K562 (cell line): Measurements from ENCODE around the gene KCNQ2. TPM values are rescaled to one million over a fixed set of nuclear protein-coding genes. Genes with fewer than 3 reads are reported as not detected.

Source experiments
- ATAC-seq: fragments of 200-7000 bp; cut with Tn5 transposase; 3 replicates; pipeline ENCODE4 v1.9.1; 2020; ENCODE audit warnings: moderate library complexity
- BruUV-seq: library from RNA; stranded (reverse); fragments of 400-500 nt; replicated peaks from 2 replicates; lab custom pipeline; 2021; lab: Mats Ljungman, UMichigan
- CTCF ChIA-PET: fragments of 300-600 bp; formaldehyde crosslinking; extraction: SDS; loops from one replicate; lab custom pipeline; 2021; ENCODE audit warnings: low intra/inter-chr PET ratio; lab: Yijun Ruan, JAX
- POLR2A ChIA-PET: fragments of 300-600, 350-650 bp; sonication (Branson Sonifier 250); formaldehyde crosslinking; extraction: SDS; loops from one replicate; lab custom pipeline; 2021; ENCODE audit warnings: antibody characterized with exemption, inconsistent platforms; lab: Yijun Ruan, JAX
- DNase-seq, 4 experiments: peaks; one replicate each; pipeline versions ENCODE4 v3.0.0 to v3.0.0-alpha.2; 2011 to 2018; ENCODE audit warnings: low spot score in 3 of 4, mixed read lengths in 3 of 4; ENCODE audit errors: extremely low read depth in 1 of 4
- FAIRE-seq: peaks from 2 replicates; lab custom pipeline; 2011; peaks lifted over from hg19 to GRCh38; lab: Jason Lieb, UNC
- H2AFZ ChIP-seq: 2 replicates; pipeline ENCODE4 v1.6.0; 2011; ENCODE audit warnings: low read depth, low read length, control low read depth, inconsistent platforms
- H3K27ac ChIP-seq: fragments of 200-600 bp; 3 replicates; pipeline ENCODE4 v1.8.0; 2011; ENCODE audit warnings: low read depth, mild to moderate bottlenecking, control low read depth, inconsistent platforms, low read length, moderate library complexity, mixed read lengths; ENCODE audit errors: extremely low read depth
- H3K27me3 ChIP-seq, 2 experiments: fragments of 300-600 bp in 1 of 2; 2 replicates in 1 of 2; 3 replicates in 1 of 2; pipeline versions ENCODE4 v1.6.0 to v1.8.0; 2011; ENCODE audit warnings: inconsistent platforms in 2 of 2, low read length in 2 of 2, mild to moderate bottlenecking in 1 of 2, mixed read lengths in 1 of 2, moderate library complexity in 1 of 2; ENCODE audit not compliant: control insufficient read depth in 2 of 2, insufficient read depth in 2 of 2
- H3K36me3 ChIP-seq: fragments of 300-600 bp; 3 replicates; pipeline ENCODE4 v1.8.0; 2011; ENCODE audit warnings: mild to moderate bottlenecking, low read length, inconsistent platforms; ENCODE audit not compliant: control insufficient read depth, insufficient read depth
- H3K4me1 ChIP-seq, 2 experiments: fragments of 200-600 bp in 1 of 2; replicated peaks in 1 of 2; 2 replicates in 1 of 2; 3 replicates in 1 of 2; pipeline versions ENCODE4 v1.5.1 to v1.8.0; 2011; ENCODE audit warnings: inconsistent platforms in 2 of 2, low read length in 2 of 2, mild to moderate bottlenecking in 1 of 2, mixed read lengths in 1 of 2, moderate library complexity in 1 of 2; ENCODE audit not compliant: control insufficient read depth in 2 of 2, insufficient read depth in 2 of 2
- H3K4me2 ChIP-seq: 2 replicates; pipeline ENCODE4 v1.6.1; 2011; ENCODE audit warnings: low read length, control low read depth, inconsistent platforms, mixed read lengths; ENCODE audit not compliant: insufficient read depth
- H3K4me3 ChIP-seq: fragments of 200-600 bp; sonication (generic), shearing (Covaris generic); 2 replicates; pipeline ENCODE4 v1.5.1; 2016; ENCODE audit warnings: control low read depth, inconsistent platforms
- H3K79me2 ChIP-seq: fragments of 200-600 bp; 3 replicates; pipeline ENCODE4 v1.8.0; 2011; ENCODE audit warnings: low read length, inconsistent platforms; ENCODE audit not compliant: control insufficient read depth, insufficient read depth
- H3K9ac ChIP-seq, 2 experiments: 2 replicates each; pipeline versions ENCODE4 v1.6.0 to v1.6.1; 2011; ENCODE audit warnings: low read depth in 2 of 2, low read length in 2 of 2, control low read depth in 1 of 2, inconsistent platforms in 1 of 2, mild to moderate bottlenecking in 1 of 2, mixed read lengths in 1 of 2; ENCODE audit not compliant: insufficient read depth in 1 of 2
- H3K9me1 ChIP-seq: one replicate; pipeline ENCODE4 v1.6.0; 2011; ENCODE audit warnings: inconsistent platforms, mild to moderate bottlenecking, low read length, moderate library complexity; ENCODE audit not compliant: control insufficient read depth, insufficient read depth
- H3K9me3 ChIP-seq: replicated peaks from 2 replicates; pipeline ENCODE4 v1.5.1; 2011; ENCODE audit warnings: low read depth, low read length, inconsistent platforms; ENCODE audit not compliant: control insufficient read depth, insufficient read depth
- H4K20me1 ChIP-seq: replicated peaks from 2 replicates; pipeline ENCODE4 v1.6.1; 2011; ENCODE audit warnings: low read length, inconsistent platforms, mixed read lengths; ENCODE audit not compliant: control insufficient read depth, insufficient read depth
- BCOR ChIP-seq: fragments of 450-650 bp; IDR thresholded peaks from 2 replicates; pipeline ENCODE4 v1.6.1; 2016
- CHD7 ChIP-seq: fragments of 200-600 bp; sonication (generic); IDR thresholded peaks from one replicate; pipeline ENCODE4 v1.6.1; 2012; ENCODE audit warnings: mild to moderate bottlenecking, low read depth, low read length, inconsistent platforms
- EP400 ChIP-seq: fragments of 450-650 bp; IDR thresholded peaks from 2 replicates; pipeline ENCODE4 v1.6.1; 2017; ENCODE audit warnings: antibody characterized with exemption, mild to moderate bottlenecking, moderate library complexity
- TFAP4 ChIP-seq: sonication (generic); formaldehyde crosslinking; IDR thresholded peaks from 2 replicates; pipeline ENCODE4 v1.8.0; 2022; ENCODE audit warnings: missing genetic modification reagents, mild to moderate bottlenecking, moderate library complexity, borderline replicate concordance
- ZFP36 ChIP-seq: fragments of 150-350 bp; IDR thresholded peaks from 2 replicates; pipeline ENCODE4 v1.6.1; 2018; ENCODE audit warnings: low read length, low read depth; ENCODE audit not compliant: partially characterized antibody
- WGBS: fragments of 100-300 bp; shearing (Covaris generic); methylation state at CpG from one replicate; pipeline ENCODE4 v1.1.6; 2016; ENCODE audit warnings: low coverage, mixed read lengths; ENCODE audit not compliant: insufficient coverage; ENCODE audit errors: missing lambda C conversion rate; 5-methylcytosine and 5-hydroxymethylcytosine counted together
- in situ Hi-C: fragments of 300-500 bp; cut with MboI; formaldehyde crosslinking; loops from 4 replicates; pipeline ENCODE4 v1.15.0; 2018; ENCODE audit warnings: inconsistent platforms, mixed read lengths
- intact Hi-C: fragments of 100-400 bp; cut with micrococcal nuclease; formaldehyde crosslinking; loops from 2 replicates; pipeline ENCODE4 v1.14.2; 2022
- polyA plus RNA-seq, 8 experiments: library from polyadenylated mRNA; depleted of rRNA in 4 of 8; stranded (reverse) in 5 of 8; unstranded in 3 of 8; fragments of >200 nt; fragmentation: Nextera tagmentation in 2 of 8; fragmentation: Illumina TruSeq in 1 of 8; extraction: Ambion mirVana in 2 of 8; extraction: Trizol in 1 of 8; gene quantifications; 2 replicates each; pipeline versions ENCODE4 v1.2.1 to v1.2.3, GENCODE V29; 2011 to 2014; ENCODE audit warnings: inconsistent platforms in 1 of 8, missing spikeins in 1 of 8
- total RNA-seq, 7 experiments: library from RNA; depleted of rRNA in 6 of 7; stranded (reverse); fragments of >200 nt in 6 of 7; fragmentation: Illumina TruSeq in 2 of 7; extraction: Trizol in 2 of 7; gene quantifications; 2 replicates each; pipeline versions ENCODE4 v1.2.1 to v1.2.3, GENCODE V29; 2011 to 2021; ENCODE audit warnings: low replicate concordance in 1 of 7
- TF ChIP-seq, protein P1 (sequence below): sonication (generic); formaldehyde crosslinking; IDR thresholded peaks from 2 replicates; pipeline ENCODE4 v1.8.0; 2022; ENCODE audit warnings: mild to moderate bottlenecking, missing genetic modification reagents

KCNQ2 gene
- total and polyA plus RNA-seq, 9 of the 15 experiments (the other 6 are each of a cell fraction or from before 2014, with no cell fraction given), result 0.13 to 0.16 TPM; not detected in 7

GRCh38 chr20:63509088-63509564 lies 36.7 kb upstream of the KCNQ2 start (continued):
- TF ChIP-seq BCOR, result no peak

GRCh38 chr20:63508072-63508768 lies 35.8 kb upstream of the KCNQ2 start:
- BruUV-seq, result no TSS peak
- ATAC-seq, result no peak
- H3K27me3 ChIP-seq, result peaks cover 31 to 51% of the 10 kb centered on the region in 2 experiments
- no peak for TF ChIP-seq CHD7
- TF ChIP-seq TFAP4 (CRISPR knock-in tag), result no peak
- TF ChIP-seq, protein P1, sequence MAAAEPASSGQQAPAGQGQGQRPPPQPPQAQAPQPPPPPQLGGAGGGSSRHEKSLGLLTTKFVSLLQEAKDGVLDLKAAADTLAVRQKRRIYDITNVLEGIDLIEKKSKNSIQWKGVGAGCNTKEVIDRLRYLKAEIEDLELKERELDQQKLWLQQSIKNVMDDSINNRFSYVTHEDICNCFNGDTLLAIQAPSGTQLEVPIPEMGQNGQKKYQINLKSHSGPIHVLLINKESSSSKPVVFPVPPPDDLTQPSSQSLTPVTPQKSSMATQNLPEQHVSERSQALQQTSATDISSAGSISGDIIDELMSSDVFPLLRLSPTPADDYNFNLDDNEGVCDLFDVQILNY, result no peak
- TF ChIP-seq ZFP36, result no peak
- no peak for TF ChIP-seq EP400

More at GRCh38 chr20:63508072-63508768, 35.8 kb upstream of the KCNQ2 start:
- ChIA-PET CTCF (no interaction called here), POLR2A (interaction anchor here (0.7 to 3.1 kb wide), 4 partner anchors 10 to 974 kb away, joined by 4 to 9 read pairs (median 6); partner anchors contain the start of gene PPDPF)
- WGBS, result 21% methylated on average over 27 of the region's 33 CpGs
- Histone ChIP-seq H3K79me2 (no peaks in the 10 kb centered on the region), H3K4me1 (peaks cover 0 to 16% of the 10 kb centered on the region in 2 experiments; a peak in 4 of 5 replicates), H4K20me1 (no peaks in the 10 kb centered on the region), H3K27ac (no peak overlapping the region), H3K4me3 (no peak overlapping the region), H3K9me3 (peaks cover 6% of the 10 kb centered on the region), H3K36me3 (no peaks in the 10 kb centered on the region), H3K9ac (no peak overlapping the region; a peak in 1 of 4 replicates), H3K9me1 (no peaks in the 10 kb centered on the region), H3K4me2 (no peak overlapping the region), H2AFZ (no peak overlapping the region)
- DNase-seq (no peak), FAIRE-seq (no peak)
- in situ Hi-C loops, result no loop called here
- intact Hi-C loops, result no loop called here
